Activated T-cell treated with anti-CD3 and anti-CD28 coated beads, Interleukin-2, amount 50 U/mL, for 4 hours (primary cell): Measurements from ENCODE around the gene RBM39. TPM values are rescaled to one million over a fixed set of nuclear protein-coding genes. Genes with fewer than 3 reads are reported as not detected.
"Not testable (repeated sequence)": the region's sequence is repeated elsewhere in the genome, so short reads cannot be mapped to it uniquely, and the experiment has no call there.

Experiments used
- ATAC-seq, 2 donors: fragments of 200-7000 bp; cut with Tn5 transposase; one replicate each; pipeline ENCODE4 v1.10.0; 2021
- DNase-seq: peaks from one replicate; pipeline ENCODE4 v3.0.0-alpha.2; 2020
- H3K27me3 Mint-ChIP-seq: one replicate; pipeline ENCODE4 v1.8.0; 2021; ENCODE audit warnings: low read depth, mixed read lengths
- H3K36me3 Mint-ChIP-seq: one replicate; pipeline ENCODE4 v1.8.0; 2022; ENCODE audit warnings: mixed read lengths; ENCODE audit not compliant: insufficient read depth
- H3K4me1 Mint-ChIP-seq: one replicate; pipeline ENCODE4 v1.8.0; 2021; ENCODE audit warnings: low read depth, mixed read lengths
- H3K4me3 Mint-ChIP-seq: one replicate; pipeline ENCODE4 v1.8.0; 2021; ENCODE audit warnings: mild to moderate bottlenecking, moderate library complexity, mixed read lengths
- H3K9me3 Mint-ChIP-seq: one replicate; pipeline ENCODE4 v1.8.0; 2021; ENCODE audit warnings: mixed read lengths
- total RNA-seq, 3 donors: library from RNA; stranded (reverse); gene quantifications; one replicate each; pipeline ENCODE4 v1.2.1, GENCODE V29; 2021

RBM39 gene
- total RNA-seq, 3 donors from 2014 or later = 336 to 375 (median 337) TPM

- ATAC-seq (no peak), DNase-seq (peak; percentile 40)
- H3K27me3 Mint-ChIP-seq = no peaks in the 10 kb centered on the region
- peak overlapping the region; percentile 62 for H3K4me3 Mint-ChIP-seq
- H3K36me3 Mint-ChIP-seq = peaks cover 3% of the 10 kb centered on the region
- peaks cover 7% of the 10 kb centered on the region for H3K9me3 Mint-ChIP-seq
- peaks cover 52% of the 10 kb centered on the region for H3K4me1 Mint-ChIP-seq
Measured at GRCh38 chr20:35767683-35768481, 25.8 kb upstream of the RBM39 start.

- Mint-ChIP-seq H3K4me1 (peaks cover 54% of the 10 kb centered on the region), H3K4me3 (no peak overlapping the region), H3K9me3 (peaks cover 7% of the 10 kb centered on the region), H3K27me3 (no peaks in the 10 kb centered on the region), H3K36me3 (peaks cover 3% of the 10 kb centered on the region)
- DNase-seq = no peak
- ATAC-seq = no peak
Measured at GRCh38 chr20:35766843-35767242, 24.8 kb upstream of the RBM39 start.

GRCh38 chr20:35764936-35765335, 22.9 kb upstream of the RBM39 start:
- H3K4me3 Mint-ChIP-seq, H3K36me3 Mint-ChIP-seq, ATAC-seq, DNase-seq, H3K9me3 Mint-ChIP-seq, H3K27me3 Mint-ChIP-seq: not testable (repeated sequence)
- peaks cover 41% of the 10 kb centered on the region for H3K4me1 Mint-ChIP-seq

GRCh38 chr20:35762461-35762860, 20.4 kb upstream of the RBM39 start:
- Mint-ChIP-seq H3K4me3 (no peak overlapping the region), H3K4me1 (peaks cover 21% of the 10 kb centered on the region), H3K9me3 (no peaks in the 10 kb centered on the region), H3K36me3 (no peaks in the 10 kb centered on the region), H3K27me3 (no peaks in the 10 kb centered on the region)
- DNase-seq (no peak), ATAC-seq (no peak)

- DNase-seq, H3K27me3 Mint-ChIP-seq, H3K9me3 Mint-ChIP-seq, H3K4me3 Mint-ChIP-seq, H3K36me3 Mint-ChIP-seq, ATAC-seq: not testable (repeated sequence)
- peaks cover 21% of the 10 kb centered on the region for H3K4me1 Mint-ChIP-seq
Measured at GRCh38 chr20:35761548-35761947, 19.5 kb upstream of the RBM39 start.

- peaks cover 9% of the 10 kb centered on the region for H3K4me1 Mint-ChIP-seq
- no peaks in the 10 kb centered on the region for H3K9me3 Mint-ChIP-seq
- H3K36me3 Mint-ChIP-seq = no peaks in the 10 kb centered on the region
- ATAC-seq (peak in 1 of 2 donors; percentile 51), DNase-seq (no peak)
- H3K4me3 Mint-ChIP-seq = no peak overlapping the region
- H3K27me3 Mint-ChIP-seq = no peaks in the 10 kb centered on the region
Measured at GRCh38 chr20:35757098-35757705, 15.1 kb upstream of the RBM39 start.

- ATAC-seq (no peak), DNase-seq (no peak)
- H3K36me3 Mint-ChIP-seq = no peaks in the 10 kb centered on the region
- H3K4me3 Mint-ChIP-seq = no peak overlapping the region
- no peaks in the 10 kb centered on the region for H3K9me3 Mint-ChIP-seq
- H3K4me1 Mint-ChIP-seq = peaks cover 7% of the 10 kb centered on the region
- H3K27me3 Mint-ChIP-seq = no peaks in the 10 kb centered on the region
Measured at GRCh38 chr20:35756404-35756803, 14.3 kb upstream of the RBM39 start.

- no peaks in the 10 kb centered on the region for H3K4me1 Mint-ChIP-seq
- H3K9me3 Mint-ChIP-seq = no peaks in the 10 kb centered on the region
- no peaks in the 10 kb centered on the region for H3K27me3 Mint-ChIP-seq
- no peak for DNase-seq
- H3K4me3 Mint-ChIP-seq = no peak overlapping the region
- no peak for ATAC-seq
- H3K36me3 Mint-ChIP-seq = no peaks in the 10 kb centered on the region
Measured at GRCh38 chr20:35750611-35751010, 8.6 kb upstream of the RBM39 start.

- H3K4me1 Mint-ChIP-seq = peaks cover 24% of the 10 kb centered on the region
- H3K27me3 Mint-ChIP-seq = not testable (repeated sequence)
Measured at GRCh38 chr20:35744492-35744841, 2.4 kb upstream of the RBM39 start.

GRCh38 chr20:35743693-35744491, 1.8 kb upstream of the RBM39 start:
- Mint-ChIP-seq H3K27me3 (no peaks in the 10 kb centered on the region), H3K36me3 (peaks cover 18% of the 10 kb centered on the region), H3K4me1 (peaks cover 28% of the 10 kb centered on the region), H3K4me3 (peak overlapping the region; percentile 94), H3K9me3 (no peaks in the 10 kb centered on the region)
- no peak for ATAC-seq
- no peak for DNase-seq

More at GRCh38 chr20:35744492-35744841, 2.4 kb upstream of the RBM39 start:
- DNase-seq, ATAC-seq, H3K9me3 Mint-ChIP-seq: not testable (repeated sequence)
- H3K36me3 Mint-ChIP-seq = peaks cover 15% of the 10 kb centered on the region
- H3K4me3 Mint-ChIP-seq = peak overlapping the region; percentile 94

- Mint-ChIP-seq H3K9me3 (no peaks in the 10 kb centered on the region), H3K27me3 (no peaks in the 10 kb centered on the region), H3K4me3 (peak overlapping the region; percentile 94), H3K4me1 (peaks cover 35% of the 10 kb centered on the region), H3K36me3 (peaks cover 28% of the 10 kb centered on the region)
- DNase-seq = no peak
- ATAC-seq = no peak
Measured at GRCh38 chr20:35742741-35743523, 872 bp upstream of the RBM39 start.

- Mint-ChIP-seq H3K36me3 (peaks cover 44% of the 10 kb centered on the region), H3K9me3 (no peaks in the 10 kb centered on the region), H3K4me1 (peaks cover 54% of the 10 kb centered on the region), H3K4me3 (peak overlapping the region; percentile 94), H3K27me3 (no peaks in the 10 kb centered on the region)
- no peak for DNase-seq
- ATAC-seq = no peak
Measured at GRCh38 chr20:35739294-35740163, 2.5 kb downstream of the RBM39 start.

- H3K9me3 Mint-ChIP-seq = no peaks in the 10 kb centered on the region
- H3K27me3 Mint-ChIP-seq = no peaks in the 10 kb centered on the region
- peak overlapping the region; percentile 81 for H3K4me3 Mint-ChIP-seq
- DNase-seq (no peak), ATAC-seq (no peak)
- H3K36me3 Mint-ChIP-seq = peaks cover 52% of the 10 kb centered on the region
- peaks cover 54% of the 10 kb centered on the region for H3K4me1 Mint-ChIP-seq
Measured at GRCh38 chr20:35738410-35739179, 3.5 kb downstream of the RBM39 start.
